Choroid plexus epithelial cell (primary cell): ENCODE measurements around the gene DNAJC7.
"Not testable (repeated sequence)": the region's sequence is repeated elsewhere in the genome, so short reads cannot be mapped to it uniquely, and the experiment has no call there.

Experiments
- DNase-seq: peaks from one replicate; pipeline ENCODE4 v3.0.0-alpha.2; 2010; ENCODE audit warnings: low read depth
- H3K4me3 ChIP-seq: 2 replicates; pipeline ENCODE4 v1.5.1; 2011; ENCODE audit warnings: low read depth, mild to moderate bottlenecking, control low read depth, low read length, moderate library complexity
- TF ChIP-seq, protein P1 (sequence below): conservative IDR thresholded peaks from 2 replicates; pipeline ENCODE4 v1.5.1; 2011; ENCODE audit warnings: low read depth, mild to moderate bottlenecking, control low read depth, inconsistent platforms, low read length, moderate library complexity

DNAJC7 gene

DNA sequence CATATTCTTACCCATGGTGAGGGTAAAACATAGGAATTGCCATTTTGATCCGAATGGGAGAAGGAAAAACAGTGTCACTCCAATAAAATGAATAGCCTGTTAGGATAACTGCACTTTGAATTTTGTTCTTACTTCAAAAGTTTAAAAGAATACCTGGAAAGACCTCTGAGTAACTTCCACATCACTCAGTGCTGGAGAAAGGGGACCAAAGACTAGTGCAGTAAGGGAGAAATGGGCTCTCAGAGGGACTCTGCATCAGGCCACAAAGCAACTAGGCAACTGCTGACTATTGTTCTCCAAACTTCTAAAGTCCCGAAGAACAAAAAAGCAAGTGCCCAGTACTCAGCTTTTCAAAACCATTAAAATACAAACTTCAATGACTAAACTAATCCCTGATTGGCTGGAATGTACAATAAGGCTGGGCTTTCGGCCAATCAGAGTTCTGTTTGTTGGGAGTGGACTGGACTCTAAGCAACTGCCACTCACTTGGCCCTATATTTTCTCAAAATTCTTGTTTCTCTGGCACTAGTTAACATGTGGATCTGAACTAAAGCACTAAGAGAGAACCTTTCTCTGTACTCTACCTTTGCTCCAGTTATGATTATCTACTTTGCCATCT, 6.2 kb downstream of the DNAJC7 start:
- no peak overlapping the region for H3K4me3 ChIP-seq
- DNase-seq, result peak; percentile 63
- TF ChIP-seq, protein P1, sequence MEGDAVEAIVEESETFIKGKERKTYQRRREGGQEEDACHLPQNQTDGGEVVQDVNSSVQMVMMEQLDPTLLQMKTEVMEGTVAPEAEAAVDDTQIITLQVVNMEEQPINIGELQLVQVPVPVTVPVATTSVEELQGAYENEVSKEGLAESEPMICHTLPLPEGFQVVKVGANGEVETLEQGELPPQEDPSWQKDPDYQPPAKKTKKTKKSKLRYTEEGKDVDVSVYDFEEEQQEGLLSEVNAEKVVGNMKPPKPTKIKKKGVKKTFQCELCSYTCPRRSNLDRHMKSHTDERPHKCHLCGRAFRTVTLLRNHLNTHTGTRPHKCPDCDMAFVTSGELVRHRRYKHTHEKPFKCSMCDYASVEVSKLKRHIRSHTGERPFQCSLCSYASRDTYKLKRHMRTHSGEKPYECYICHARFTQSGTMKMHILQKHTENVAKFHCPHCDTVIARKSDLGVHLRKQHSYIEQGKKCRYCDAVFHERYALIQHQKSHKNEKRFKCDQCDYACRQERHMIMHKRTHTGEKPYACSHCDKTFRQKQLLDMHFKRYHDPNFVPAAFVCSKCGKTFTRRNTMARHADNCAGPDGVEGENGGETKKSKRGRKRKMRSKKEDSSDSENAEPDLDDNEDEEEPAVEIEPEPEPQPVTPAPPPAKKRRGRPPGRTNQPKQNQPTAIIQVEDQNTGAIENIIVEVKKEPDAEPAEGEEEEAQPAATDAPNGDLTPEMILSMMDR, result no peak

DNA sequence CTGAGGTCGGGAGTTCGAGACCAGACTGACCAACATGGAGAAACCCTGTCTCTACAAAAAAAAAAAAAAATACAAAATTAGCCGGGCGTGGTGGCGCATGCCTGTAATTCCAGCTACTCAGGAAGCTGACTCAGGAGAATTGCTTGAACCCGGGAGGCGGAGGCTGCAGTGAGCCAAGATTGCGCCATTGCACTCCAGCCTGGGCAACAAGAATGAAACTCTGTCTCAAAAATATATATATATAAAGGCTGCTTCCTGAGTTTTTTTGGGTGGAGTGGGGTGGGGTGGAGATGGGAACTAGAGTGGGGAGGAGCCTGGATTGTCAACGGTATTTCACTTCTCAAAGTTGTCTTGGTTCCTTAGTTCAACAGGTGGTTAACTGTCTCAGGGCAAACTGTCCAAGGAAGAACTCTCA, 7.0 kb downstream of the DNAJC7 start:
- peak; percentile 68 for DNase-seq
- not testable (repeated sequence) for H3K4me3 ChIP-seq

DNA sequence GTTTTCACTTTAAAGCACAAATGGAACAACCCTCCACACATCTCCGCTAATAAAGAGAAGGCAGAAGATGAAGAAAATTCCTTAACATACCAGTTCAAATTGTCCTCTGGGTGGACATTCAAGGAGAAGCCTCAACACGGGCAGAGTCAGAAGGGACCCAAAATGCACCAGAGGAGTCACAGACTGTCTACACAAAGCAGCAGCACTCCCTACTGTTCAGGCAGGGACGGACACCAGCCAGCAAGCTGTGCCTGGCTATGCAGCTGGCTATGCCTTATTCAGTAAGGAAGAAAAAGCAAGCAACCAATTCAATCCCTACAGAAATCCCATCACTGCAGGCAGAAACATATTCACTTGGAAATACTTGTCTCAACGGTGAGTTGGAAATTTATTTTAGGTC, 8.1 kb downstream of the DNAJC7 start:
- no peak overlapping the region for H3K4me3 ChIP-seq
- DNase-seq, result peak; percentile 63
- TF ChIP-seq, protein P1, result peak; percentile 55

DNA sequence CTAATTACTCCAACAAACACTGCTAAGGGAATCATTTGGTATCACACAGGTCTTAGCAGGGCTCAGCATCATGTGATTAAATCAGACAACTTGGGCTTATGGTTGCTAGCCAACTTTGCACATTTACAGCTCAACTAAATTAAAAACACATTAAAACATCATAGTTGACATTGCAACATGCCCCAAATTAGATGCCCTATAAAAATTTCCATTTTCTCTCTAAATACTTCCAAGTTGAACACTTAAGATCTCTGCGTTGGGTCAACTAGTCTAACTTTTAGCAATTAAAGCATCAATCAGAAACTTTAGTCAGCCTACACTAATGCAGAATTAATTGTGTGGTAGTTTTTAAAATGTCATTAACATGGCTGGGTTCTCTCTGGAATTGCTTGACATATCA, 12.1 kb downstream of the DNAJC7 start:
- TF ChIP-seq, protein P1, result no peak
- H3K4me3 ChIP-seq, result no peak overlapping the region
- no peak for DNase-seq

DNA sequence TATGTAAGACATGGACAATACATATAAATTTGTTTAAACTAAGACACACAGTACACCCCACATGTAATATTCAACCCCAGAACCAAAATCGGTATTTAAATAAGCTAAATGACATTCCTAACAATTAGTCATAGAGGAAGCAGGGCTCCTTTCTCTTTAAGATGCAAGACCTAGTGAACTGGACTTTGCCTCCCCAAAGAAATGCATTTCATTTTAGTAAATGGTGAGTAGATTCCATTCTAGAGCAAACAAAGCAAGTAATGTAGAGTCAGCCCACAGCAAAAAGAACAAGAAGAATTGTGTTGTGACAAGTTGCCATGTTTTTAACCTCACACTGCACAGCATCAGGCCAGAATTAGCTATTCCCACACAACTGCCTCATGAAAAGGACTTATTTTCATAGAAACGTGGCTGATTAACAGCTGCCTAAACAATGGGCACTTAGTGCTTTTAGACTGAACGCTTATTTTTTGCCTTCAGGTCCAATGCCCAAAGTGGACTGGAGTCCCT, 14.4 kb downstream of the DNAJC7 start:
- TF ChIP-seq, protein P1, result no peak
- no peak overlapping the region for H3K4me3 ChIP-seq
- peak; percentile 67 for DNase-seq

DNA sequence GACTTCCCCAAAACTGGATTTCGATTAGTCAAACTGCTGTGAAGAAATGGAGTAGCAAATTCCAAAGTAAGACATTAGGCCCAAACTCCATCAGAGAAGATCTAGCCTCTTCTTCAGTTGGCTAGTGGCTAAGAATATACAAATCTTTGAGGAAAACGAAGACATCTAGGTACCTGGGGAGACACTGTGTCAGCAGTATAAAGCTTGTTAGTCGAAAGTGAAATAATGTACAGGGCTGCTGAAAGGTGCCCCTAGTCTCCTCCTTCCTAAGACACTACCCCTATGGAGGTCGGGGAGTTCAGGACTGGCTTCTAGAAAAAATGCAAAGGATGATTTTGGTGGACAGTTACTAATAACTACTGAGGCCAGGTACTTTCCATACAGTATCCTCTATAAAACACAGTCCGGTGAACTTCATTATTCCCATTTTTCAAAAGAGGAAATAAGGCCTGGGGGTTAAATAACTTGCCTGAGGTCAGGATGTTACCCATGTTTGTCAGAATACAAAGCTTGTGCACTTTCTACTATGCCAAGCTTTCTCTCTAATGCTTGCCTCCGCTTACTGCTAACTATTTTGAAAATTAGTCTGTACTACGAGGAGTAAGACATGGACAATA, 15.0 kb downstream of the DNAJC7 start:
- TF ChIP-seq, protein P1, result no peak
- H3K4me3 ChIP-seq, result no peak overlapping the region
- DNase-seq, result no peak

DNA sequence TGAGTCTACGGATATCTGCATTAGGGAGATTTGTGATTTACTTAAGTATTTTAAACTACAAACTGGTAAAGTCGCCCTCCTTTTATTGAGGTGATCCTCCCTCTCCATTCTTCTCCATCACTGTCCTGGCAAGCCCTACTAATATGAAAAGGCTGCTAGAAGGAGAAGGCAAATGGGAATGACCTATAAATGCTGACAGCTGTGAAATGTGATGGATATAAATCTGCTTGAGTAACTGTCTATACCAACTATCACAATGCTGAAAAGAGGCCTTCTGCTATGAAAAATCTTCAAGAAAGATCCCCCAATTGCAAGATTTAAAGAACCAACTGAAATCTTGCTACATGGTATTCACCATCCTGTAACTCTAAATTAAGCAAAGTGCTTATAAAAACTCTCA, 15.5 kb downstream of the DNAJC7 start:
- H3K4me3 ChIP-seq, result no peak overlapping the region
- TF ChIP-seq, protein P1, result no peak
- no peak for DNase-seq
